GM21529 (cell line): ENCODE data around the gene KHDC4.

Experiments
- ATAC-seq: cut with Tn5 transposase; IDR thresholded peaks from one replicate; pipeline ENCODE4 v1.9.1; 2021; ENCODE audit not compliant: unreplicated experiment

Gene KHDC4

GRCh38 chr1:155970531-155971167 is 36.4 kb upstream of the KHDC4 start:
- peak; percentile 58 for ATAC-seq

- ATAC-seq: no peak
These were observed 35.2 kb upstream of the KHDC4 start for GRCh38 chr1:155969377-155969791.

- no peak for ATAC-seq
These were observed 34.5 kb upstream of the KHDC4 start for GRCh38 chr1:155968670-155969069.

- ATAC-seq: no peak
These were observed 33.8 kb upstream of the KHDC4 start for GRCh38 chr1:155968051-155968400.

- no peak for ATAC-seq
These were observed 33.3 kb upstream of the KHDC4 start for GRCh38 chr1:155967341-155968050.

- no peak for ATAC-seq
These were observed 32.5 kb upstream of the KHDC4 start for GRCh38 chr1:155966750-155967149.

- ATAC-seq: no peak
These were observed 31.9 kb upstream of the KHDC4 start for GRCh38 chr1:155966135-155966534.

- ATAC-seq: no peak
These were observed 30.0 kb upstream of the KHDC4 start for GRCh38 chr1:155964193-155964592.

- ATAC-seq: no peak
These were observed 28.5 kb upstream of the KHDC4 start for GRCh38 chr1:155962599-155963211.

- ATAC-seq: no peak
These were observed 27.7 kb upstream of the KHDC4 start for GRCh38 chr1:155961937-155962336.

- ATAC-seq: no peak
These were observed 26.0 kb upstream of the KHDC4 start for GRCh38 chr1:155960081-155960745.

- ATAC-seq: no peak
These were observed 23.2 kb upstream of the KHDC4 start for GRCh38 chr1:155957411-155957915.

GRCh38 chr1:155954645-155955044 is 20.4 kb upstream of the KHDC4 start:
- no peak for ATAC-seq

- no peak for ATAC-seq
These were observed 18.3 kb upstream of the KHDC4 start for GRCh38 chr1:155952505-155952890.

GRCh38 chr1:155951753-155952504 is 17.7 kb upstream of the KHDC4 start:
- ATAC-seq: no peak

- ATAC-seq: no peak
These were observed 16.6 kb upstream of the KHDC4 start for GRCh38 chr1:155950829-155951228.

- ATAC-seq: no peak
These were observed 13.5 kb upstream of the KHDC4 start for GRCh38 chr1:155947741-155948140.

- no peak for ATAC-seq
These were observed 13.1 kb upstream of the KHDC4 start for GRCh38 chr1:155947292-155947691.

- no peak for ATAC-seq
These were observed 12.5 kb upstream of the KHDC4 start for GRCh38 chr1:155946633-155947219.

GRCh38 chr1:155944444-155944799 is 10.2 kb upstream of the KHDC4 start:
- no peak for ATAC-seq
